HG03439 (cell line): ENCODE measurements around the gene AMOTL2.

Experiments
- ATAC-seq: cut with Tn5 transposase; IDR thresholded peaks from one replicate; pipeline ENCODE4 v1.9.1; 2021; ENCODE audit warnings: mild to moderate bottlenecking, moderate library complexity; ENCODE audit not compliant: unreplicated experiment

AMOTL2 gene

GRCh38 chr3:134353831-134354611 lies 20.2 kb downstream of the AMOTL2 start:
- no peak for ATAC-seq

- ATAC-seq: no peak
These were observed 20.9 kb downstream of the AMOTL2 start for GRCh38 chr3:134353171-134353825.

GRCh38 chr3:134352031-134352671 lies 22.1 kb downstream of the AMOTL2 start:
- ATAC-seq: no peak

- ATAC-seq: no peak
These were observed 22.8 kb downstream of the AMOTL2 start for GRCh38 chr3:134351427-134351826.

DNA sequence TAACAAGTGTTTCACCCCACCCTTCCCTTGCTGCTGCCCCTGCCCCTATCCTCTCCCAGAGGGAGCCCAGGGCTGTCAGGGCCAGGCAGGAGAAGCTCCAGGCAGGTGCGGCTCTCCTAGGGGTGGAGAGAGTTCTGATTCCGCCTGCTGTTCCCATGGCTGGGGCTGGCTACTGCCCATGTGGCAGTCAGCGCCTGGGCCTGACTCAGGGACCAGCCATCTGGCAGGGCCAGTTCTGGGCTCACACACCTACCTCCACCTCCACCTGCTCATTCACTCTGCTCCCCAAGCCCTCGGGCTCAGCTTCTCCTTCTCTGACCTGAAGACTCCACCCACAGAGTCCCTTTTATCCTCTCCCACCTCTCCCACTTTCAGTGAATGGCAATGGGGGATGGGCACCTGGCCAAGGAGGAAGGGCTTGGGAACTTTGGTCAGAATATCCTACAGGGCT lies 23.4 kb downstream of the AMOTL2 start:
- no peak for ATAC-seq

GRCh38 chr3:134350266-134350665 lies 24.0 kb downstream of the AMOTL2 start:
- no peak for ATAC-seq

- ATAC-seq: no peak
These were observed 25.7 kb downstream of the AMOTL2 start for GRCh38 chr3:134348524-134348923.

- no peak for ATAC-seq
These were observed 26.7 kb downstream of the AMOTL2 start for GRCh38 chr3:134347551-134347950.

DNA sequence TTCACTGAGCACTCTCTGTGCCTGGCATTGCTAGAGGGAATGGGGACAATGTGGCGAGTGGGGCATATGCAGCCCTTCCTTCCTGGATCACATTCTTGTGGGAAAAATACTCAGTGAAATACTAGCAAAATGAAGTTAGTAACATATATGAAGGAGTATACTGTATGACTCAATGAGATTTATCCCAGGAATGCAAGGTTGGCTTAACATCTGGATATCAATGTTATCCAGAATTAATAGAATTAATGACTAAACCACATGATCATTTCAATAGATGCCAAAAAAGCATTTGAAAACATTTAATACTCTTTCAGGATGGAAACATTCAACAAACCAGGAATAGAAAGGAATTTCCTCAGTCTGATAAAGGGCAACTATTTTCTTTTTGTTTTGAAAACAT lies 27.5 kb downstream of the AMOTL2 start:
- no peak for ATAC-seq

GRCh38 chr3:134345202-134345601 lies 29.0 kb downstream of the AMOTL2 start:
- no peak for ATAC-seq

DNA sequence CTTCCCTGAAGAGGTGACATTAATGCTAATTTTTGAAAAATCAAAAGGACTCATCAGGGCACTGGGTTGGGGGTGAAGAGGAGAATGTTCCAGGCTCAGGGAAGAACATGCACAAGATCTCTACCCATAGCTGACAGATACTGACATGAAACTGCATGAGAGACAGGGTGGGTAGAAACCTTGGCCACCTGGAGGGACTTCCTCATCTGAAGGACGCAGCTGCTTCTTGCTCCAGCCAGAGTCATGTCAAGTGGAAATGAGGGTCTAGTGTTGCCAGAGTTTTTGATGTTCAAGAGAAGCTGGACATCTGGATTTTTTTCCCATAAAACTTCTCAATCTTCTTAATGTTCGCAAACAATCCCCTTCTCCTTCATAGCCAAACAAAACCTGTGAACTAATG lies 29.7 kb downstream of the AMOTL2 start:
- no peak for ATAC-seq

GRCh38 chr3:134342259-134342658 lies 32.0 kb downstream of the AMOTL2 start:
- no peak for ATAC-seq

GRCh38 chr3:134341389-134341788 lies 32.9 kb downstream of the AMOTL2 start:
- ATAC-seq: no peak

- ATAC-seq: no peak
These were observed 33.3 kb downstream of the AMOTL2 start for GRCh38 chr3:134340982-134341365.

DNA sequence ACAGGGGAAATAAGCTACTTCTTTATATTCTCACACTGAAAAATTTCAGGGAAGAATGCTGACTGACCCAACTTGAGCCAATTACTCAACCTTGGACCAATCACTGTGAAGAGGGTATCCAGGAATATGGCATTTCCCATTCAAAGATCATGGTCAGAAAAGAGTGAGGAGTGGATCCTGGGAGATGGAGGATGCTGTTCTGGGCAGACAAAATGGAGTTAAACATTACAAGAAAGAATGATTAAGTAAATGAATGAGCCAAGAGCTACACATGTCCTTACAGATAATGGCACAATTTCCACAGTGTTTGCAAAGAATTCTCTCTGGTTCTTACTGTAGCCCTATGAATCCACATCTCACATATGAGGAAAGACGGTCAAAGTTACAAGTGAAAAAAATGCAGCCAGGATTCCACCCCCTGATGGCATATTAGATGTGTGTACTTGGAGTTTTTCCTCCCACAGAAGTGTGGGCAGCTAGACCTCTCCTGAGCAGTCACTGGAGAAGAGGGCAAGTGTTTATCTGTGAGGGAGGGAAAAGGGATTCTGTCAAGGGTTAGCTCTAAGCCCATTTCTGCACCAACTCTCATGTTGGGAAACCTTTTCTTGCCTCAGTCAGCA lies 33.8 kb downstream of the AMOTL2 start:
- ATAC-seq: no peak

DNA sequence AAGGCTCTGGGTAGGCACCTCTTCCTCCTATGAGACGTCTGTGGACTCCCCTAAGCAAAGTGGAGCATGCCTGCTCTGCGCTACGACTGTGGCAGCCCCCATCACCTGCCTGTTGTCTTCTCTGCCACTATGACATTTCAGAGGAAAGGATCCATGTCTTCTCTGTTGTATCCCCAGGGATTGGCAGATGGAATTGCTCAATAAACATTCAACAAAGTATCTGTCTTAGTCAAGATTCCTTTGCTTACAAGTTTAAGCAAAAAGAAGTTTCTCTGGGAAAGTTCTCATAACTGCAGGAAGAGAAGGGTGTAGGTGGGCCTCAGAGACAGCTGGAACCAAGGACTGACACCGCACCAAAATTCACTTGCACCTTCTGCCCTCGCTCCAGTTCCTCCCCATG lies 34.3 kb downstream of the AMOTL2 start:
- ATAC-seq: no peak

- ATAC-seq: no peak
These were observed 34.9 kb downstream of the AMOTL2 start for GRCh38 chr3:134339331-134339730.

DNA sequence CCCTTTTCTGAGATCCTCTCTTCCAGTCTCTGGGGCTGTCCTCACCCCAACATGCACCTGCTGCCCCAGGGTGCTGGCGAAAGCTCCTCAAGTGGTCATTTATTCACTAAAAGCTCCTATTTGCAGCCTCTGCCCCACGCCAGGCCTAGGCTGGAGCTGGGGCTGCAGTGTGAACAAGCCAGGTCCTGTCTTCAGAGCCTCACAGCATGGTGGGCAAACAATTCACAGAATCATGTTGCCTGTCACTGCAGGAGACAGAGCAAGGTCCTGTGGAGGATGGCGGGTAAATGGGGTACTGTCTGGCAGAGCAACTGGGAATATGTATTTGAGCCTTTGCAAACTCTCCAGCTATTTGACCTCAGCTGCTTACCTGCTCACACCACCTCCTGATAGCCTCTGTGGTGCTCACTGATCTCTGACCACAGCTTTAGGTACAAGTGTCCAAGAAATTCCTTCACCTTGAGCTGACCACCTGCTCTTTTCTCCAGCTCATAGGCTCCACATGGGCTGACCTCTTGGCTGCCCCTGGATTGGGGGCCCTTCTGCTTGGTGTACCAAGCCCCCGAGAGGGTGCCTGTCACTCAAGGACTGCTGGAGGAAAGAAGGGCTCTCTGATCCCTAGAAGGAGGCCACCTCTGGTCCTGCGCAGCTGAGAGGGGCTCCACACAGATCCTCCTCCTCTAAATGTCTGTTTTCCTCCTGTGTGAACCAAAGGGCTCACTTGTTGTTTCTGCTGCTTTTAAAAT lies 35.6 kb downstream of the AMOTL2 start:
- ATAC-seq: no peak

DNA sequence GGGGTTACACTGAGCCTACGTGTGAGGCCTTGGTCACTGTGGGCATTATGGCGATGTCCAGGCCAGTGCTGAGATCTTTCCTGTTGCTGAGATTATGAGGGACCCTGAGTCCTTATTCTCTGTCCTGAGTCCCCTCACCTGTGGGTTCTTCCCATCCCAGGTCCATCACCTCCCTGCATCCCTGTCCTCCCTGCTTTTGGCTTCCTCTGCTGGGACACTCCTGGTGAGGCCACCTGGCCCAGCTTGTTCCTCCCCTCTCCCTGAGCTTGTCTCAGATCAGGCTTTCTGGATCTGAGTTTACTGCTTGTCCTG lies 36.1 kb downstream of the AMOTL2 start:
- no peak for ATAC-seq

GRCh38 chr3:134337511-134338200 lies 36.6 kb downstream of the AMOTL2 start:
- ATAC-seq: no peak
